ENCODE results near the gene CFAP251. TPM values are rescaled to one million over a fixed set of nuclear protein-coding genes. Genes with fewer than 3 reads are reported as not detected.

The CFAP251 gene
- total RNA-seq, 4 donors from 2014 or later, result 0.30 to 6.2 (median 3.4) TPM

GRCh38 chr12:122020795-122021192 is 102.4 kb downstream of the CFAP251 start:
- DNase-seq (ENCODE audit: low spot score in 2 of 2), result no peak
- no peak for TF ChIP-seq POLR2A (IDR thresholded peaks at IDR 0.05)
- no peak for TF ChIP-seq CTCF (IDR thresholded peaks at IDR 0.05)
- WGBS, 2 donors, result 43 to 65% methylated on average over 16 of the region's 16 CpGs
- H3K4me3 ChIP-seq (ENCODE audit: low read depth, poor library complexity, severe bottlenecking), result no peak overlapping the region
- intact Hi-C loops (cut with DNase I; ENCODE audit: low total_unique reads), result no loop called here

GRCh38 chr12:122021193-122021821 is 102.9 kb downstream of the CFAP251 start:
- intact Hi-C loops (cut with DNase I; ENCODE audit: low total_unique reads), result no loop called here
- WGBS, 2 donors, result 3 to 4% methylated on average over 5 to 43 of the region's 57 CpGs
- peak overlapping the region; percentile 37 for H3K4me3 ChIP-seq (ENCODE audit: low read depth, poor library complexity, severe bottlenecking)
- DNase-seq (ENCODE audit: low spot score in 2 of 2), result no peak
- TF ChIP-seq CTCF (IDR thresholded peaks at IDR 0.05), result no peak
- no peak for TF ChIP-seq POLR2A (IDR thresholded peaks at IDR 0.05)

- intact Hi-C loops (cut with DNase I; ENCODE audit: low total_unique reads), result no loop called here
- peak in 1 of 2 donors; percentile 90 for DNase-seq (ENCODE audit: low spot score in 2 of 2)
Measured at GRCh38 chr12:122021822-122022392, 103.5 kb downstream of the CFAP251 start, which contains the start of gene BCL7A. BCL7A (plus strand) TSS chr12:122021884; CDS start chr12:122022092, 208 bp downstream.

GRCh38 chr12:122022393-122023338 is 104.3 kb downstream of the CFAP251 start:
- no peak for DNase-seq (ENCODE audit: low spot score in 2 of 2)

More at GRCh38 chr12:122021822-122022392, 103.5 kb downstream of the CFAP251 start, which contains the start of gene BCL7A:
- WGBS, 2 donors, result 0% methylated on average over 30 of the region's 83 CpGs; no CpG with 5 or more reads in 1 of the 2 donors
- peak within 1 kb of the TSS; percentile 51 for H3K4me3 ChIP-seq (ENCODE audit: low read depth, poor library complexity, severe bottlenecking)
- no peak for TF ChIP-seq POLR2A (IDR thresholded peaks at IDR 0.05)
- TF ChIP-seq CTCF (IDR thresholded peaks at IDR 0.05), result no peak

More at GRCh38 chr12:122022393-122023338, 104.3 kb downstream of the CFAP251 start:
- WGBS, 2 donors, result 1% methylated on average over 36 to 87 of the region's 124 CpGs
- TF ChIP-seq CTCF (IDR thresholded peaks at IDR 0.05) (no peak), POLR2A (IDR thresholded peaks at IDR 0.05) (no peak)
- peak overlapping the region; percentile 49 for H3K4me3 ChIP-seq (ENCODE audit: low read depth, poor library complexity, severe bottlenecking)
- intact Hi-C loops (cut with DNase I; ENCODE audit: low total_unique reads), result no loop called here

Measured in lower leg skin (tissue), 4 donors.